Measurements from ENCODE around the gene SMARCE1.

The SMARCE1 gene

GRCh38 chr17:40645291-40645690 is 2.3 kb downstream of the SMARCE1 start:
- no peak for DNase-seq

GRCh38 chr17:40637931-40638330 is 9.7 kb downstream of the SMARCE1 start:
- no peak for DNase-seq

- DNase-seq: no peak
These were observed 13.7 kb downstream of the SMARCE1 start for GRCh38 chr17:40633871-40634270.

GRCh38 chr17:40632216-40632615 is 15.4 kb downstream of the SMARCE1 start:
- DNase-seq: no peak

- DNase-seq: no peak
These were observed 17.8 kb downstream of the SMARCE1 start for GRCh38 chr17:40629842-40630241.

GRCh38 chr17:40625311-40625710 is 22.3 kb downstream of the SMARCE1 start:
- DNase-seq: no peak

GRCh38 chr17:40623419-40624210 is 24.0 kb downstream of the SMARCE1 start:
- no peak for DNase-seq

GRCh38 chr17:40622509-40622928 is 25.1 kb downstream of the SMARCE1 start:
- DNase-seq: peak in 1 of 2 donors; percentile 47

- DNase-seq: no peak
These were observed 26.0 kb downstream of the SMARCE1 start for GRCh38 chr17:40621578-40621977.

- no peak for DNase-seq
These were observed 26.6 kb downstream of the SMARCE1 start for GRCh38 chr17:40621019-40621418.

- no peak for DNase-seq
These were observed 28.6 kb downstream of the SMARCE1 start for GRCh38 chr17:40618754-40619625.

GRCh38 chr17:40617678-40618240 is 29.9 kb downstream of the SMARCE1 start:
- no peak for DNase-seq

- no peak for DNase-seq
These were observed 31.0 kb downstream of the SMARCE1 start for GRCh38 chr17:40616592-40616991.

- DNase-seq: no peak
These were observed 31.7 kb downstream of the SMARCE1 start for GRCh38 chr17:40615841-40616476.

- no peak for DNase-seq
These were observed 32.4 kb downstream of the SMARCE1 start for GRCh38 chr17:40615068-40615840.

- no peak for DNase-seq
These were observed 33.1 kb downstream of the SMARCE1 start for GRCh38 chr17:40614431-40615067.

GRCh38 chr17:40613467-40614154 is 34.0 kb downstream of the SMARCE1 start:
- no peak for DNase-seq

- DNase-seq: no peak
These were observed 34.9 kb downstream of the SMARCE1 start for GRCh38 chr17:40612599-40613244.

- no peak for DNase-seq
These were observed 35.7 kb downstream of the SMARCE1 start for GRCh38 chr17:40611840-40612474.

GRCh38 chr17:40610359-40610758 is 37.3 kb downstream of the SMARCE1 start:
- DNase-seq: no peak
